K562 (cell line): ENCODE measurements around the gene TUBA1B. TPM values are rescaled to one million over a fixed set of nuclear protein-coding genes. Genes with fewer than 3 reads are reported as not detected.

ENCODE experiments used
- CCNT2 ChIP-seq: IDR thresholded peaks from 2 replicates; pipeline ENCODE4 v1.6.1; 2011; ENCODE audit warnings: borderline replicate concordance, low read depth, mild to moderate bottlenecking, moderate library complexity, mixed read lengths, low read length; ENCODE audit not compliant: insufficient read length; ENCODE audit errors: extremely low read depth
- CREB1 ChIP-seq, 2 experiments: sonication (generic) in 1 of 2; formaldehyde crosslinking in 1 of 2; IDR thresholded peaks; 2 replicates each; pipeline versions ENCODE4 v1.6.1 to v1.8.0; 2012 to 2022; ENCODE audit warnings: inconsistent platforms in 1 of 2, mild to moderate bottlenecking in 1 of 2, missing genetic modification reagents in 1 of 2, moderate library complexity in 1 of 2
- FOXM1 ChIP-seq, 2 experiments: fragments of 450-650 bp in 1 of 2; sonication (generic) in 1 of 2; formaldehyde crosslinking in 1 of 2; IDR thresholded peaks; 2 replicates each; pipeline versions ENCODE4 v1.6.1 to v1.9.0; 2017 to 2022; ENCODE audit warnings: low read depth in 2 of 2, mild to moderate bottlenecking in 2 of 2, missing genetic modification reagents in 1 of 2, moderate library complexity in 1 of 2
- GTF2F1 ChIP-seq: IDR thresholded peaks from 2 replicates; pipeline ENCODE4 v1.6.1; 2011; ENCODE audit warnings: low read depth, low read length, improper control_type of control experiment
- HBP1 ChIP-seq: fragments of 450-650 bp; formaldehyde crosslinking; IDR thresholded peaks from 2 replicates; pipeline ENCODE4 v1.4.0; 2022; ENCODE audit warnings: missing genetic modification characterization
- HMG20B ChIP-seq: fragments of 250-450 bp; sonication (Bioruptor Pico); IDR thresholded peaks from 2 replicates; pipeline ENCODE4 v1.5.0; 2021; ENCODE audit warnings: mild to moderate bottlenecking
- KDM5B ChIP-seq: fragments of 200-600 bp; sonication (generic); IDR thresholded peaks from 2 replicates; pipeline ENCODE4 v1.6.1; 2012; ENCODE audit warnings: low read depth, mild to moderate bottlenecking, moderate library complexity, low read length, control low read depth, inconsistent platforms; ENCODE audit not compliant: insufficient replicate concordance
- KLF1 ChIP-seq: fragments of 450-650 bp; IDR thresholded peaks from 2 replicates; pipeline ENCODE4 v1.6.1; 2016; ENCODE audit warnings: missing genetic modification characterization, missing compliant biosample characterization
- MEIS2 ChIP-seq: fragments of 450-650 bp; IDR thresholded peaks from 2 replicates; pipeline ENCODE4 v1.6.1; 2014; ENCODE audit warnings: mild to moderate bottlenecking; ENCODE audit not compliant: partially characterized antibody
- OTX1 ChIP-seq: fragments of 450-650 bp; formaldehyde crosslinking; IDR thresholded peaks from 2 replicates; pipeline ENCODE4 v1.4.0; 2022; ENCODE audit warnings: mild to moderate bottlenecking
- RB1 ChIP-seq: fragments of 450-650 bp; IDR thresholded peaks from 2 replicates; pipeline ENCODE4 v1.6.1; 2017; ENCODE audit warnings: low read depth, mild to moderate bottlenecking
- SMAD3 ChIP-seq: fragments of 450-650 bp; formaldehyde crosslinking; conservative IDR thresholded peaks from 2 replicates; pipeline ENCODE4 v1.4.0; 2020; ENCODE audit warnings: mild to moderate bottlenecking
- SMARCA4 ChIP-seq: fragments of 450-650 bp; IDR thresholded peaks from 2 replicates; pipeline ENCODE4 v1.6.1; 2016
- TAF1 ChIP-seq: IDR thresholded peaks from 2 replicates; pipeline ENCODE4 v1.6.1; 2011; ENCODE audit warnings: mild to moderate bottlenecking, low read length, moderate library complexity; ENCODE audit not compliant: insufficient read depth, control insufficient read depth, severe bottlenecking; ENCODE audit errors: extremely low read depth
- THRB ChIP-seq: fragments of 450-650 bp; formaldehyde crosslinking; conservative IDR thresholded peaks from 2 replicates; pipeline ENCODE4 v1.4.0; 2022; ENCODE audit warnings: mild to moderate bottlenecking, missing genetic modification characterization
- ZNF224 ChIP-seq: sonication (generic); formaldehyde crosslinking; IDR thresholded peaks from 2 replicates; pipeline ENCODE4 v1.8.0; 2022; ENCODE audit warnings: mild to moderate bottlenecking, missing genetic modification reagents
- ZNF592 ChIP-seq: fragments of 450-650 bp; IDR thresholded peaks from 2 replicates; pipeline ENCODE4 v1.6.1; 2017; ENCODE audit warnings: antibody characterized with exemption, mild to moderate bottlenecking
- polyA plus RNA-seq, 8 experiments: library from polyadenylated mRNA; depleted of rRNA in 4 of 8; stranded (reverse) in 5 of 8; unstranded in 3 of 8; fragments of >200 nt; fragmentation: Nextera tagmentation in 2 of 8; fragmentation: Illumina TruSeq in 1 of 8; extraction: Ambion mirVana in 2 of 8; extraction: Trizol in 1 of 8; gene quantifications; 2 replicates each; pipeline versions ENCODE4 v1.2.1 to v1.2.3, GENCODE V29; 2011 to 2014; ENCODE audit warnings: inconsistent platforms in 1 of 8, missing spikeins in 1 of 8
- total RNA-seq, 7 experiments: library from RNA; depleted of rRNA in 6 of 7; stranded (reverse); fragments of >200 nt in 6 of 7; fragmentation: Illumina TruSeq in 2 of 7; extraction: Trizol in 2 of 7; gene quantifications; 2 replicates each; pipeline versions ENCODE4 v1.2.1 to v1.2.3, GENCODE V29; 2011 to 2021; ENCODE audit warnings: low replicate concordance in 1 of 7
- TF ChIP-seq, protein P1 (sequence below): IDR thresholded peaks from 2 replicates; pipeline ENCODE4 v1.6.1; 2011; ENCODE audit not compliant: insufficient read length; ENCODE audit errors: extremely low read depth

Gene TUBA1B
- total and polyA plus RNA-seq, 9 of the 15 experiments (the other 6 are each of a cell fraction or from before 2014, with no cell fraction given), result 2,189 to 4,624 (median 2,628) TPM

GRCh38 chr12:49131051-49131893, at the start of gene TUBA1B (continued):
- TF ChIP-seq HBP1 (CRISPR knock-in tag), result peak; percentile 63
- 0 out of 2 replicates have a peak, but pooled peaks have one; percentile 2 for TF ChIP-seq ZNF224
- TF ChIP-seq SMARCA4, result no peak
- TF ChIP-seq OTX1 (CRISPR knock-in tag), result peak; percentile 54; the same call in 1 of the 2 replicates
- peak; percentile 94 for TF ChIP-seq TAF1
- 0 out of 2 replicates have a peak, but pooled peaks have one; percentile 54 for TF ChIP-seq THRB (CRISPR knock-in tag)
- TF ChIP-seq GTF2F1, result peak; percentile 98
- TF ChIP-seq CREB1 (IDR thresholded peaks at IDR 0.05), result peak; percentile 10
- TF ChIP-seq CREB1 (CRISPR knock-in tag; IDR thresholded peaks at IDR 0.05), result no peak
- TF ChIP-seq KLF1 (tag), result peak; percentile 48; the same call in 1 of the 2 replicates
- TF ChIP-seq CCNT2, result peak; percentile 87
- TF ChIP-seq SMAD3 (CRISPR knock-in tag), result no peak
- TF ChIP-seq MEIS2, result peak; percentile 28
- TF ChIP-seq ZNF592, result 0 out of 2 replicates have a peak, but pooled peaks have one; percentile 44
- TF ChIP-seq HMG20B (CRISPR knock-in tag), result peak; percentile 26; the same call in 1 of the 2 replicates
- TF ChIP-seq KDM5B, result peak; percentile 98
- TF ChIP-seq RB1, result peak; percentile 93
- TF ChIP-seq, protein P1, sequence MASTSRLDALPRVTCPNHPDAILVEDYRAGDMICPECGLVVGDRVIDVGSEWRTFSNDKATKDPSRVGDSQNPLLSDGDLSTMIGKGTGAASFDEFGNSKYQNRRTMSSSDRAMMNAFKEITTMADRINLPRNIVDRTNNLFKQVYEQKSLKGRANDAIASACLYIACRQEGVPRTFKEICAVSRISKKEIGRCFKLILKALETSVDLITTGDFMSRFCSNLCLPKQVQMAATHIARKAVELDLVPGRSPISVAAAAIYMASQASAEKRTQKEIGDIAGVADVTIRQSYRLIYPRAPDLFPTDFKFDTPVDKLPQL, result peak; percentile 82
- TF ChIP-seq FOXM1 (IDR thresholded peaks at IDR 0.05; ENCODE audit: low read depth), result 0 out of 2 replicates have a peak, but pooled peaks have one; percentile 8
- TF ChIP-seq FOXM1 (CRISPR knock-in tag; IDR thresholded peaks at IDR 0.05; ENCODE audit: low read depth), result no peak
